DND-41 (cell line): Measurements from ENCODE around the gene PUM1.
A peak's percentile ranks its signal among the peaks of the same experiment; 100 is the strongest.

Experiments used
- ATAC-seq: fragments of 200-7000 bp; cut with Tn5 transposase; 3 replicates; pipeline ENCODE4 v1.9.1; 2021; ENCODE audit warnings: low read depth; ENCODE audit not compliant: insufficient read depth
- DNase-seq: peaks from one replicate; pipeline ENCODE4 v3.0.0-alpha.2; 2020
- H2AFZ ChIP-seq: 2 replicates; pipeline ENCODE4 v1.6.0; 2012; ENCODE audit warnings: low read depth, low read length
- H3K27ac ChIP-seq: 2 replicates; pipeline ENCODE4 v1.5.1; 2012; ENCODE audit warnings: low read length, inconsistent platforms
- H3K27me3 ChIP-seq: fragments of 200-600 bp; sonication (generic); 2 replicates; pipeline ENCODE4 v1.6.0; 2012; ENCODE audit warnings: low read length, mild to moderate bottlenecking, inconsistent platforms; ENCODE audit not compliant: insufficient read depth, poor library complexity
- H3K36me3 ChIP-seq: 2 replicates; pipeline ENCODE4 v1.5.1; 2012; ENCODE audit warnings: low read length, inconsistent platforms; ENCODE audit not compliant: insufficient read depth
- H3K4me1 ChIP-seq: 2 replicates; pipeline ENCODE4 v1.5.1; 2012; ENCODE audit warnings: mild to moderate bottlenecking, low read length; ENCODE audit not compliant: insufficient read depth
- H3K4me2 ChIP-seq: 2 replicates; pipeline ENCODE4 v1.6.0; 2012; ENCODE audit warnings: mild to moderate bottlenecking, moderate library complexity, low read length, inconsistent platforms; ENCODE audit not compliant: insufficient read depth
- H3K4me3 ChIP-seq, 2 experiments: fragments of 200-600 bp in 1 of 2; shearing (Covaris generic) in 1 of 2; 2 replicates each; pipeline ENCODE4 v1.5.1; 2012 to 2016; ENCODE audit warnings: inconsistent platforms in 2 of 2, low read length in 2 of 2, mild to moderate bottlenecking in 2 of 2, low read depth in 1 of 2, moderate library complexity in 1 of 2
- H3K79me2 ChIP-seq: 2 replicates; pipeline ENCODE4 v1.6.0; 2012; ENCODE audit warnings: low read length, inconsistent platforms; ENCODE audit not compliant: insufficient read depth
- H3K9ac ChIP-seq: 2 replicates; pipeline ENCODE4 v1.6.0; 2012; ENCODE audit warnings: low read depth, mild to moderate bottlenecking, inconsistent platforms, low read length, moderate library complexity
- H3K9me3 ChIP-seq: 2 replicates; pipeline ENCODE4 v1.5.1; 2012; ENCODE audit warnings: low read length, moderate library complexity, mild to moderate bottlenecking, inconsistent platforms; ENCODE audit not compliant: insufficient read depth, severe bottlenecking
- H4K20me1 ChIP-seq: 2 replicates; pipeline ENCODE4 v1.6.0; 2012; ENCODE audit warnings: low read length; ENCODE audit not compliant: insufficient read depth
- CTCF ChIP-seq: IDR thresholded peaks from 2 replicates; pipeline ENCODE4 v1.5.1; 2012; ENCODE audit warnings: borderline replicate concordance, low read length, moderate library complexity, mild to moderate bottlenecking; ENCODE audit not compliant: poor library complexity, severe bottlenecking; ENCODE audit errors: extremely low read depth
- EZH2 ChIP-seq: IDR thresholded peaks from 3 replicates; pipeline ENCODE4 v1.6.1; 2012; ENCODE audit warnings: borderline replicate concordance, low read depth, mild to moderate bottlenecking, moderate library complexity, low read length, inconsistent platforms; ENCODE audit not compliant: severe bottlenecking

PUM1 gene

DNA sequence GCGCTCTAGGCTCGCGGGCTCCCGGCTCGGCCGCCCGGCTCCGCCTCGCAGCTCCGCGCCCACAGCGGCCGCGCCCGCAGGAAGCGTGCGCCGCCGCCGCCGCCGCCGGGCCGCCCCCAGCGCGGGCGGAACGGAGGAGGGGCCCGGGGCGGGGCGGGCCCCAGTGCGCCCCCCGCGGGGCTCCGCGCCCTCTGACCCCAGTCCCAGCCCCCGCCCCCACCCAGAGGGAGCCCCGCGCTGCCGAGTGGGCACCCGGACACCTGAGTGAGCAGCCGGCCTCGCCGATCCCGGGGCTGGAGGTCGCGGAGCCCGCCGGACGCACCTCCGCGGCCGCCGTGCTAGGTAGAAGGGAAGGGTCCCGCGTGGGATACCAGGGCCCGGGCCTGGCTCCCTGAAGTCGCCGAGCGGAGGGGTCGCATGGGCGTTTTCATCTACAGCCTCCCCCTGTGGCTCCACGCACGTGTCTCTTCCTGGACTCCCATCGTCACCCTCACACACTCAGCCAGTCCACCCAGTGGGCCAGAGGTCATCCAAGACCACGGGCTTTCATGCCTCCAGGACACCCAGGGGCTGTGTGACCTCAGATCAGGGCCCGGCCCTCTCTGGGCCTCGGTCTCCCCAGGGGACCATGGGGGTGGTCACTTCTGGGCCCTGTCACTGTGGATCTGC is 156.7 kb downstream of the PUM1 start, which contains the start of gene SDC3:
Gene SDC3 (minus strand): TSS at position 63 of the 669 bp plus-strand sequence. CDS start 172 bp downstream, outside the sequence.
- no peak within 1 kb of the TSS for H3K9ac ChIP-seq
- no peak within 1 kb of the TSS for H3K27ac ChIP-seq
- peak within 1 kb of the TSS; percentile 39 for H3K4me2 ChIP-seq
- H3K4me3 ChIP-seq = no peak within 1 kb of the TSS
- H2AFZ ChIP-seq = no peak within 1 kb of the TSS
- peak; percentile 69 for ATAC-seq
- H3K4me1 ChIP-seq = no peaks in the 10 kb centered on the region
- H4K20me1 ChIP-seq = peaks cover 24% of the 10 kb centered on the region
- H3K36me3 ChIP-seq = no peaks in the 10 kb centered on the region
- H3K79me2 ChIP-seq = no peaks in the 10 kb centered on the region
- no peak for TF ChIP-seq CTCF
- TF ChIP-seq EZH2 = peak; percentile 56
- DNase-seq = no peak
- peaks cover 35% of the 10 kb centered on the region for H3K27me3 ChIP-seq
- H3K9me3 ChIP-seq = no peaks in the 10 kb centered on the region

DNA sequence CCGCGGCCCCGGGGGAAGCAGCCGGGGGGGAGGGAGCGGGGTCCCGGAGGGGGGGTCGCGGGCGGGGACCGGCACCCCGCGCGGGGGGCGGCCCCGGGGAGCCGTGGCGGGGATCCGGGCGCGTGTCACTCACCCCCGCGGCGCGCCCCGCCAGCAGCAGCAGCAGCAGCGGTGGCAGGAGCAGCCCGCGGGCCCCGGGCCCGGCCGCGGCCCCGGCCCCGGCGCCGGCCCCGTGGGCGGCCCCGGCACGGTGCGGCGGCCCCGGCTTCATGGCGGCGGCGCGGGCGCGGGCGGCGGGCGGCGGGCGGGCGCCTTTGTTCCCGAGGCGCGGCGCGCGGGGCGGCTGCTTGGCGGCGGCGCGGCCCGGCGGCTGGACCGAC is 157.2 kb downstream of the PUM1 start:
- TF ChIP-seq CTCF = no peak
- TF ChIP-seq EZH2 = no peak
- no peak overlapping the region for H2AFZ ChIP-seq
- H3K4me2 ChIP-seq = no peak overlapping the region
- no peaks in the 10 kb centered on the region for H3K36me3 ChIP-seq
- H3K9me3 ChIP-seq = no peaks in the 10 kb centered on the region
- no peak overlapping the region for H3K27ac ChIP-seq
- ATAC-seq = no peak
- H3K27me3 ChIP-seq = peaks cover 35% of the 10 kb centered on the region
- no peak overlapping the region for H3K9ac ChIP-seq
- DNase-seq = no peak
- no peak overlapping the region for H3K4me3 ChIP-seq
- H4K20me1 ChIP-seq = peaks cover 24% of the 10 kb centered on the region
- H3K4me1 ChIP-seq = no peaks in the 10 kb centered on the region
- H3K79me2 ChIP-seq = no peaks in the 10 kb centered on the region

GRCh38 chr1:30907481-30908315 is 157.8 kb downstream of the PUM1 start:
- DNase-seq (no peak), ATAC-seq (no peak)
- Histone ChIP-seq H3K27me3 (peaks cover 35% of the 10 kb centered on the region), H3K27ac (no peak overlapping the region), H3K9me3 (no peaks in the 10 kb centered on the region), H3K36me3 (no peaks in the 10 kb centered on the region), H3K4me2 (no peak overlapping the region), H3K4me3 (no peak overlapping the region), H4K20me1 (peaks cover 24% of the 10 kb centered on the region), H3K9ac (no peak overlapping the region), H2AFZ (no peak overlapping the region), H3K79me2 (no peaks in the 10 kb centered on the region), H3K4me1 (no peaks in the 10 kb centered on the region)
- no peak for TF ChIP-seq CTCF
- TF ChIP-seq EZH2 = no peak
